ENCODE results near the gene RBBP5.

- TF ChIP-seq GATA2 (IDR thresholded peaks at IDR 0.05; ENCODE audit: low read depth, low read length) (no peak), GATA3 (IDR thresholded peaks at IDR 0.05; ENCODE audit: low read depth, low read length) (no peak)
Measured at GRCh38 chr1:205041001-205041715, 80.6 kb downstream of the RBBP5 start.

All from SH-SY5Y (cell line).